Activated CD8-positive, alpha-beta memory T cell treated with anti-CD3 and anti-CD28 coated beads, Interleukin-2, amount 50 U/mL, for 1 hour (primary cell): ENCODE measurements around the gene PTTG1IP.

Source experiments
- DNase-seq: peaks from one replicate; pipeline ENCODE4 v3.0.0-alpha.2; 2020; ENCODE audit errors: extremely low read depth

Gene PTTG1IP

GRCh38 chr21:44909719-44910118 is 36.2 kb upstream of the PTTG1IP start:
- DNase-seq: no peak

- no peak for DNase-seq
Measured at GRCh38 chr21:44908908-44909307, 35.4 kb upstream of the PTTG1IP start.

GRCh38 chr21:44907966-44908895 is 34.7 kb upstream of the PTTG1IP start:
- DNase-seq: no peak

- no peak for DNase-seq
Measured at GRCh38 chr21:44907225-44907965, 33.9 kb upstream of the PTTG1IP start.

GRCh38 chr21:44905728-44906090 is 32.2 kb upstream of the PTTG1IP start:
- DNase-seq: no peak

- DNase-seq: no peak
Measured at GRCh38 chr21:44905016-44905727, 31.7 kb upstream of the PTTG1IP start.

- no peak for DNase-seq
Measured at GRCh38 chr21:44904141-44904923, 30.8 kb upstream of the PTTG1IP start.

- DNase-seq: no peak
Measured at GRCh38 chr21:44903689-44904088, 30.2 kb upstream of the PTTG1IP start.

- no peak for DNase-seq
Measured at GRCh38 chr21:44903050-44903685, 29.7 kb upstream of the PTTG1IP start.

- DNase-seq: no peak
Measured at GRCh38 chr21:44902268-44903049, 29.0 kb upstream of the PTTG1IP start.

GRCh38 chr21:44901391-44902074 is 28.0 kb upstream of the PTTG1IP start:
- no peak for DNase-seq

GRCh38 chr21:44900559-44901251 is 27.2 kb upstream of the PTTG1IP start:
- DNase-seq: no peak

GRCh38 chr21:44899768-44900558 is 26.5 kb upstream of the PTTG1IP start:
- DNase-seq: no peak

- DNase-seq: no peak
Measured at GRCh38 chr21:44898851-44899767, 25.6 kb upstream of the PTTG1IP start.

GRCh38 chr21:44898011-44898488 is 24.6 kb upstream of the PTTG1IP start:
- no peak for DNase-seq

- no peak for DNase-seq
Measured at GRCh38 chr21:44897326-44898010, 24.0 kb upstream of the PTTG1IP start.
